Ovary (tissue), 3 donors: ENCODE data around the gene EGR4.

ENCODE experiments used
- EP300 ChIP-seq: sonication (generic); formaldehyde crosslinking; IDR thresholded peaks from one replicate; pipeline ENCODE4 v1.6.1; 2017; ENCODE audit warnings: antibody characterized with exemption
- POLR2A ChIP-seq: fragments of 450-650 bp; IDR thresholded peaks from one replicate; pipeline ENCODE4 v1.6.1; 2017; ENCODE audit warnings: antibody characterized with exemption, mild to moderate bottlenecking, moderate library complexity
- TF ChIP-seq, protein P1 (sequence below), 3 donors: fragments of 450-650 bp in 2 of 3; fragments of 200-600 bp in 1 of 3; IDR thresholded peaks; one replicate each; pipeline versions ENCODE4 v1.5.1 to v1.8.0; 2016 to 2022; ENCODE audit warnings: antibody characterized with exemption in 3 of 3, mild to moderate bottlenecking in 1 of 3
- donor health status: DM: no; HTN: no; CAD: no.

DNA sequence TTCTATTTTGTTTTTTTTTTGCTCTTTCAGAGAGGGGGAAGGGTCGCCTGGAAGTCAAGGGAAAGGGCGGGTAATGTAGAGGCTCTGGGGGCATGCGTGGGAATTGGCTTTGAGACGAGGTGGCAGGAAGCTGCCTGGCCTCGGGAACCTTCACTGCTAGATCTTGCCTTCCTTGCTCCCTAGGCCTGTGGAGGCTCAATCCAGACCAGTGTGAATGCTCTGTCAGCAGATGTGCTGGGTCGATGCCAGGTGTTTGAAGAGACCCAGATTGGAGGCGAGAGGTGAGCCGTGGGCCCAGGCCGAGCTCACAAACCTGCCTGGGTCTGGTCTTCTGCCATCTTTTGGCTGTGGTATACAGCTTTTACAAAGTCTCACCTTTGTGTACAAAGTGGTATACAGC, 43.7 kb downstream of the EGR4 start:
- TF ChIP-seq, protein P1, sequence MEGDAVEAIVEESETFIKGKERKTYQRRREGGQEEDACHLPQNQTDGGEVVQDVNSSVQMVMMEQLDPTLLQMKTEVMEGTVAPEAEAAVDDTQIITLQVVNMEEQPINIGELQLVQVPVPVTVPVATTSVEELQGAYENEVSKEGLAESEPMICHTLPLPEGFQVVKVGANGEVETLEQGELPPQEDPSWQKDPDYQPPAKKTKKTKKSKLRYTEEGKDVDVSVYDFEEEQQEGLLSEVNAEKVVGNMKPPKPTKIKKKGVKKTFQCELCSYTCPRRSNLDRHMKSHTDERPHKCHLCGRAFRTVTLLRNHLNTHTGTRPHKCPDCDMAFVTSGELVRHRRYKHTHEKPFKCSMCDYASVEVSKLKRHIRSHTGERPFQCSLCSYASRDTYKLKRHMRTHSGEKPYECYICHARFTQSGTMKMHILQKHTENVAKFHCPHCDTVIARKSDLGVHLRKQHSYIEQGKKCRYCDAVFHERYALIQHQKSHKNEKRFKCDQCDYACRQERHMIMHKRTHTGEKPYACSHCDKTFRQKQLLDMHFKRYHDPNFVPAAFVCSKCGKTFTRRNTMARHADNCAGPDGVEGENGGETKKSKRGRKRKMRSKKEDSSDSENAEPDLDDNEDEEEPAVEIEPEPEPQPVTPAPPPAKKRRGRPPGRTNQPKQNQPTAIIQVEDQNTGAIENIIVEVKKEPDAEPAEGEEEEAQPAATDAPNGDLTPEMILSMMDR (IDR thresholded peaks at IDR 0.05): no peak
- no peak for TF ChIP-seq POLR2A
- no peak for TF ChIP-seq EP300
